IMR-90 (cell line): ENCODE data around the gene GCNA. TPM values are rescaled to one million over a fixed set of nuclear protein-coding genes. Genes with fewer than 3 reads are reported as not detected.

Experiments
- ATAC-seq: fragments of 200-7000 bp; cut with Tn5 transposase; 2 replicates; pipeline ENCODE4 v1.9.1; 2020; ENCODE audit warnings: low read depth, mild to moderate bottlenecking, moderate library complexity
- BruUV-seq: library from RNA; stranded (reverse); fragments of 400-500 nt; replicated peaks from 2 replicates; lab custom pipeline; 2021; lab: Mats Ljungman, UMichigan
- CTCF ChIA-PET: fragments of 300-600 bp; formaldehyde crosslinking; extraction: SDS; loops from one replicate; lab custom pipeline; 2021; ENCODE audit warnings: antibody characterized with exemption; lab: Yijun Ruan, JAX
- POLR2A ChIA-PET: fragments of 300-600 bp; sonication (Branson Sonifier 250); formaldehyde crosslinking; loops from one replicate; lab custom pipeline; 2022; ENCODE audit warnings: antibody characterized with exemption; ENCODE audit not compliant: unreplicated experiment; lab: Charles Lee
- DNase-seq: peaks from one replicate; pipeline ENCODE4 v3.0.0; 2013
- H2AFZ ChIP-seq: replicated peaks from 2 replicates; pipeline ENCODE3; 2013; ENCODE audit warnings: low read length, mild to moderate bottlenecking; ENCODE audit not compliant: poor library complexity
- H2AK5ac ChIP-seq: 2 replicates; pipeline ENCODE4 v1.6.1; 2013; ENCODE audit warnings: low read depth, low read length, inconsistent platforms
- H2AK9ac ChIP-seq: replicated peaks from 2 replicates; pipeline ENCODE3; 2013; ENCODE audit warnings: mild to moderate bottlenecking, low read depth, low read length, moderate library complexity; ENCODE audit not compliant: poor library complexity
- H2BK120ac ChIP-seq: 2 replicates; pipeline ENCODE4 v1.6.1; 2013; ENCODE audit warnings: low read depth, low read length, inconsistent platforms
- H2BK15ac ChIP-seq: 3 replicates; pipeline ENCODE4 v1.6.1; 2013; ENCODE audit warnings: low read depth, low read length, inconsistent platforms
- H2BK20ac ChIP-seq: 2 replicates; pipeline ENCODE4 v1.6.1; 2013; ENCODE audit warnings: low read depth, mild to moderate bottlenecking, inconsistent platforms, low read length, moderate library complexity
- H2BK5ac ChIP-seq: 2 replicates; pipeline ENCODE4 v1.6.1; 2013; ENCODE audit warnings: mild to moderate bottlenecking, low read depth, low read length, inconsistent platforms; ENCODE audit not compliant: poor library complexity, severe bottlenecking
- H3K14ac ChIP-seq: replicated peaks from 2 replicates; pipeline ENCODE4 v1.6.1; 2013; ENCODE audit warnings: low read depth, low read length, inconsistent platforms
- H3K18ac ChIP-seq: 2 replicates; pipeline ENCODE4 v1.6.1; 2013; ENCODE audit warnings: low read depth, low read length, control low read depth
- H3K23ac ChIP-seq: 2 replicates; pipeline ENCODE4 v1.6.1; 2013; ENCODE audit warnings: low read depth, low read length, inconsistent platforms
- H3K27ac ChIP-seq: 2 replicates; pipeline ENCODE4 v1.5.1; 2013; ENCODE audit warnings: mild to moderate bottlenecking, control low read depth, low read length; ENCODE audit not compliant: insufficient read depth
- H3K27me3 ChIP-seq: 2 replicates; pipeline ENCODE4 v1.6.1; 2013; ENCODE audit warnings: low read length; ENCODE audit not compliant: control insufficient read depth, insufficient read depth
- H3K36me3 ChIP-seq: 2 replicates; pipeline ENCODE4 v1.6.1; 2013; ENCODE audit warnings: low read length, mixed read lengths; ENCODE audit not compliant: control insufficient read depth, insufficient read depth
- H3K4ac ChIP-seq: 2 replicates; pipeline ENCODE4 v1.6.1; 2013; ENCODE audit warnings: low read depth, low read length, inconsistent platforms
- H3K4me1 ChIP-seq: 2 replicates; pipeline ENCODE4 v1.6.1; 2013; ENCODE audit warnings: low read length, mixed read lengths; ENCODE audit not compliant: control insufficient read depth, insufficient read depth
- H3K4me2 ChIP-seq: 2 replicates; pipeline ENCODE4 v1.6.1; 2013; ENCODE audit warnings: low read depth, mild to moderate bottlenecking, control low read depth, low read length, moderate library complexity
- H3K4me3 ChIP-seq: 2 replicates; pipeline ENCODE4 v1.5.1; 2013; ENCODE audit warnings: low read depth, mild to moderate bottlenecking, control low read depth, low read length, moderate library complexity; ENCODE audit not compliant: insufficient read depth
- H3K56ac ChIP-seq: 2 replicates; pipeline ENCODE4 v1.6.1; 2013; ENCODE audit warnings: low read length, inconsistent platforms; ENCODE audit not compliant: insufficient read depth; ENCODE audit errors: extremely low read depth
- H3K79me1 ChIP-seq, 2 experiments: 2 replicates each; pipeline ENCODE4 v1.6.1; 2013; ENCODE audit warnings: low read length in 2 of 2, inconsistent platforms in 1 of 2, low read depth in 1 of 2
- H3K9ac ChIP-seq: 2 replicates; pipeline ENCODE4 v1.6.1; 2013; ENCODE audit warnings: low read depth, low read length, control low read depth
- H3K9me1 ChIP-seq: 2 replicates; pipeline ENCODE4 v1.6.1; 2013; ENCODE audit warnings: low read length, inconsistent platforms; ENCODE audit not compliant: insufficient read depth
- H3K9me3 ChIP-seq: 2 replicates; pipeline ENCODE4 v1.6.1; 2013; ENCODE audit warnings: low read length; ENCODE audit not compliant: control insufficient read depth, insufficient read depth
- H4K20me1 ChIP-seq: 2 replicates; pipeline ENCODE4 v1.6.1; 2013; ENCODE audit warnings: low read length, inconsistent platforms; ENCODE audit not compliant: insufficient read depth
- H4K5ac ChIP-seq: 2 replicates; pipeline ENCODE4 v1.6.1; 2013; ENCODE audit warnings: mild to moderate bottlenecking, low read depth, low read length, control low read depth
- H4K8ac ChIP-seq, 2 experiments: 2 replicates each; pipeline ENCODE4 v1.6.1; 2013; ENCODE audit warnings: low read depth in 2 of 2, low read length in 2 of 2, control low read depth in 1 of 2, inconsistent platforms in 1 of 2
- H4K91ac ChIP-seq: 2 replicates; pipeline ENCODE4 v1.6.1; 2013; ENCODE audit warnings: low read depth, low read length, inconsistent platforms; ENCODE audit not compliant: insufficient read depth
- BHLHE40 ChIP-seq: fragments of 150-350 bp; IDR thresholded peaks from 2 replicates; pipeline ENCODE4 v1.6.1; 2016; ENCODE audit warnings: mild to moderate bottlenecking, low read depth, low read length
- CEBPB ChIP-seq: IDR thresholded peaks from 2 replicates; pipeline ENCODE4 v1.6.1; 2012; ENCODE audit warnings: low read depth, low read length, improper control_type of control experiment
- CHD1 ChIP-seq: IDR thresholded peaks from 2 replicates; pipeline ENCODE4 v1.6.1; 2012; ENCODE audit warnings: low read depth, low read length, improper control_type of control experiment
- FOS ChIP-seq: fragments of 150-350 bp; IDR thresholded peaks from 2 replicates; pipeline ENCODE4 v1.6.1; 2016; ENCODE audit warnings: low read depth, low read length
- MAFK ChIP-seq: IDR thresholded peaks from 2 replicates; pipeline ENCODE4 v1.6.1; 2012; ENCODE audit warnings: low read depth, low read length, improper control_type of control experiment
- MAZ ChIP-seq: IDR thresholded peaks from 2 replicates; pipeline ENCODE4 v1.6.1; 2012; ENCODE audit warnings: low read depth, mild to moderate bottlenecking, low read length, improper control_type of control experiment, moderate library complexity, borderline replicate concordance
- MXI1 ChIP-seq: IDR thresholded peaks from 2 replicates; pipeline ENCODE4 v1.6.1; 2012; ENCODE audit warnings: low read depth, mild to moderate bottlenecking, low read length, moderate library complexity, borderline replicate concordance
- NFE2L2 ChIP-seq: fragments of 150-350 bp; IDR thresholded peaks from 2 replicates; pipeline ENCODE4 v1.6.1; 2016; ENCODE audit warnings: low read depth, mild to moderate bottlenecking, low read length
- POLR2A ChIP-seq: IDR thresholded peaks from 2 replicates; pipeline ENCODE4 v1.6.1; 2012; ENCODE audit warnings: mild to moderate bottlenecking, low read depth, low read length
- RAD21 ChIP-seq: IDR thresholded peaks from 2 replicates; pipeline ENCODE4 v1.6.1; 2012; ENCODE audit warnings: low read length, improper control_type of control experiment
- RCOR1 ChIP-seq: IDR thresholded peaks from 2 replicates; pipeline ENCODE4 v1.6.1; 2012; ENCODE audit warnings: mild to moderate bottlenecking, low read length, improper control_type of control experiment; ENCODE audit not compliant: insufficient replicate concordance
- SMC3 ChIP-seq: fragments of 150-350 bp; IDR thresholded peaks from 2 replicates; pipeline ENCODE4 v1.6.1; 2016; ENCODE audit warnings: low read depth, mild to moderate bottlenecking, antibody characterized with exemption, low read length, moderate library complexity
- WGBS, 2 experiments: methylation state at CpG; one replicate each; pipeline versions ENCODE4 v1.1.5 to v1.1.7; 2013; ENCODE audit warnings: missing lambda C conversion rate in 2 of 2; ENCODE audit not compliant: insufficient read length in 1 of 2; ENCODE audit errors: extremely low coverage in 2 of 2; 5-methylcytosine and 5-hydroxymethylcytosine counted together
- dilution Hi-C: fragments of 300-500 bp; cut with HindIII; formaldehyde crosslinking; loops from one replicate; pipeline ENCODE4 v1.14.3; 2018; ENCODE audit warnings: low sequenced_read_pairs; ENCODE audit not compliant: unreplicated experiment
- in situ Hi-C: fragments of 300-500 bp; cut with MboI; formaldehyde crosslinking; loops from 3 replicates; pipeline ENCODE4 v1.14.3; 2019; ENCODE audit warnings: low sequenced_read_pairs, inconsistent platforms, mixed read lengths
- intact Hi-C: fragments of 100-400 bp; cut with micrococcal nuclease; formaldehyde crosslinking; loops from 2 replicates; pipeline ENCODE4 v1.10.0; 2022
- polyA plus RNA-seq, 3 experiments: library from polyadenylated mRNA; depleted of rRNA; stranded (reverse); fragments of >200 nt; gene quantifications; 2 replicates each; pipeline ENCODE4 v1.2.3, GENCODE V29; 2012; ENCODE audit warnings: low replicate concordance in 1 of 3
- total RNA-seq: library from RNA; depleted of rRNA; stranded (reverse); fragments of >200 nt; gene quantifications from 2 replicates; pipeline ENCODE4 v1.2.3, GENCODE V29; 2012
- TF ChIP-seq, protein P1 (sequence below): fragments of 150-350 bp; IDR thresholded peaks from 2 replicates; pipeline ENCODE4 v1.6.1; 2017; ENCODE audit warnings: mild to moderate bottlenecking, antibody characterized with exemption, low read length, low read depth
- TF ChIP-seq, protein P2 (sequence below): fragments of 150-350 bp; IDR thresholded peaks from 2 replicates; pipeline ENCODE4 v1.6.1; 2016; ENCODE audit warnings: low read depth, mild to moderate bottlenecking, low read length, moderate library complexity, borderline replicate concordance
- TF ChIP-seq, protein P3 (sequence below): conservative IDR thresholded peaks from 2 replicates; pipeline ENCODE4 v1.5.1; 2012; ENCODE audit warnings: mild to moderate bottlenecking, low read depth, low read length, improper control_type of control experiment

The GCNA gene
- total and polyA plus RNA-seq, 2 of the 4 experiments (the other 2 are of a cell fraction), result 0.90 to 1.3 TPM

DNA sequence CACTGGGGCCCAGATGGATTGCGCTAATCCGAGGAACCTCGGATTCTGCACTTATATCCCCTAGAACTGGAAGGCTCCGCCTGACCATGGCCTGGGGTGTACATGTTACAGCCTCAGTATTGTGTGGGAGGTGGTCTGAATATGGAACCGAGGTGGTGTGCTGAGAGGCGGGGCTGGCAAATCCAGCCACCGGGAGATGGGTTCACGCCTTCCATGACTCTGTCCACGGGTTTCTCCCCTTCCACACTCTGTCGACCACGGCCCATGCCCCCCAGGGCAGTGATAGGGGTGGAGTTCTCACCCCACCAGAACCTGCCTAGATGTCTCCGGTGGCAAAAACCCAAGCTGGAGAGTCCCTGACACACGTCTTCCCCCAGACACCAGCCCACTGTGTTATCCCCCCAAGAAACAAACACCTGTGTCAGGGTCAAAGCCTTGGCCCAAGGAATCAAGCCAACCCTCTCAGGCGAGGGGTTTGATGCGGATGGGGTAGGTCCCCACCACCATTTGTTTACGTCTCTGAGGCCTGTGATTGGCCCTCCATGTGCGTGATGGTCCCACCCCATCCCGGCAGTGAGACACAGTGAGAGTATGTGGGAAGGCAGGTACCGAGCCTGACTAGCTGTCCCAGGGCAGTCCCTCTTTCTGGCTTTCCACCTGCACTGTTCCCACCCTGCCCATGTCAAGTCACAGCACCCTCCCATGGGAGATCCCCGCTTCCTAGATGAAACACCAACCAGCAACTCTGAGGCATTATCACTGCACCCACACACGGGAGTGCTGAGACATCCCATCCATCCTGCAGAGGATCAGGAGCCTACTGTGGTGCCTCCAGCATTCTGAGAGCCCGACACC lies 82.6 kb downstream of the GCNA start:
- H2AK9ac ChIP-seq, result no peak overlapping the region
- dilution Hi-C loops, result no loop called here
- no peak overlapping the region for H2AK5ac ChIP-seq
- TF ChIP-seq FOS (no peak), POLR2A (no peak), RCOR1 (no peak), NFE2L2 (no peak), MXI1 (no peak), CEBPB (no peak), MAZ (no peak), RAD21 (no peak), BHLHE40 (no peak), SMC3 (no peak), CHD1 (no peak), MAFK (no peak)
- TF ChIP-seq, protein P1, sequence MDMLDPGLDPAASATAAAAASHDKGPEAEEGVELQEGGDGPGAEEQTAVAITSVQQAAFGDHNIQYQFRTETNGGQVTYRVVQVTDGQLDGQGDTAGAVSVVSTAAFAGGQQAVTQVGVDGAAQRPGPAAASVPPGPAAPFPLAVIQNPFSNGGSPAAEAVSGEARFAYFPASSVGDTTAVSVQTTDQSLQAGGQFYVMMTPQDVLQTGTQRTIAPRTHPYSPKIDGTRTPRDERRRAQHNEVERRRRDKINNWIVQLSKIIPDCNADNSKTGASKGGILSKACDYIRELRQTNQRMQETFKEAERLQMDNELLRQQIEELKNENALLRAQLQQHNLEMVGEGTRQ, result no peak
- TF ChIP-seq, protein P2, sequence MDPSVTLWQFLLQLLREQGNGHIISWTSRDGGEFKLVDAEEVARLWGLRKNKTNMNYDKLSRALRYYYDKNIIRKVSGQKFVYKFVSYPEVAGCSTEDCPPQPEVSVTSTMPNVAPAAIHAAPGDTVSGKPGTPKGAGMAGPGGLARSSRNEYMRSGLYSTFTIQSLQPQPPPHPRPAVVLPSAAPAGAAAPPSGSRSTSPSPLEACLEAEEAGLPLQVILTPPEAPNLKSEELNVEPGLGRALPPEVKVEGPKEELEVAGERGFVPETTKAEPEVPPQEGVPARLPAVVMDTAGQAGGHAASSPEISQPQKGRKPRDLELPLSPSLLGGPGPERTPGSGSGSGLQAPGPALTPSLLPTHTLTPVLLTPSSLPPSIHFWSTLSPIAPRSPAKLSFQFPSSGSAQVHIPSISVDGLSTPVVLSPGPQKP, result no peak
- TF ChIP-seq, protein P3, sequence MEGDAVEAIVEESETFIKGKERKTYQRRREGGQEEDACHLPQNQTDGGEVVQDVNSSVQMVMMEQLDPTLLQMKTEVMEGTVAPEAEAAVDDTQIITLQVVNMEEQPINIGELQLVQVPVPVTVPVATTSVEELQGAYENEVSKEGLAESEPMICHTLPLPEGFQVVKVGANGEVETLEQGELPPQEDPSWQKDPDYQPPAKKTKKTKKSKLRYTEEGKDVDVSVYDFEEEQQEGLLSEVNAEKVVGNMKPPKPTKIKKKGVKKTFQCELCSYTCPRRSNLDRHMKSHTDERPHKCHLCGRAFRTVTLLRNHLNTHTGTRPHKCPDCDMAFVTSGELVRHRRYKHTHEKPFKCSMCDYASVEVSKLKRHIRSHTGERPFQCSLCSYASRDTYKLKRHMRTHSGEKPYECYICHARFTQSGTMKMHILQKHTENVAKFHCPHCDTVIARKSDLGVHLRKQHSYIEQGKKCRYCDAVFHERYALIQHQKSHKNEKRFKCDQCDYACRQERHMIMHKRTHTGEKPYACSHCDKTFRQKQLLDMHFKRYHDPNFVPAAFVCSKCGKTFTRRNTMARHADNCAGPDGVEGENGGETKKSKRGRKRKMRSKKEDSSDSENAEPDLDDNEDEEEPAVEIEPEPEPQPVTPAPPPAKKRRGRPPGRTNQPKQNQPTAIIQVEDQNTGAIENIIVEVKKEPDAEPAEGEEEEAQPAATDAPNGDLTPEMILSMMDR, result no peak

More for the DNA sequence above, 82.6 kb downstream of the GCNA start:
- intact Hi-C loops (no loop called here), in situ Hi-C loops (loop anchor here (25.0 kb wide), 1 partner anchor 202 kb away; no protein-coding TSS in a partner anchor)
- H3K79me1 ChIP-seq, result no peaks in the 10 kb centered on the region
- no peak overlapping the region for H4K5ac ChIP-seq
- H3K18ac ChIP-seq, result no peak overlapping the region
- ChIA-PET POLR2A (no interaction called here), CTCF (no interaction called here)
- no peaks in the 10 kb centered on the region for H4K20me1 ChIP-seq
- H4K8ac ChIP-seq, result no peak overlapping the region
- no peaks in the 10 kb centered on the region; the same call in 1 of the 2 replicates for H3K9me3 ChIP-seq
- DNase-seq (no peak), ATAC-seq (no peak)
- peaks cover 4% of the 10 kb centered on the region for H3K27me3 ChIP-seq
- no peak overlapping the region for H3K9ac ChIP-seq
- no peaks in the 10 kb centered on the region for H3K4me1 ChIP-seq
- H3K23ac ChIP-seq, result no peak overlapping the region
- no peak overlapping the region for H2BK20ac ChIP-seq
- no peak overlapping the region for H3K4ac ChIP-seq
- BruUV-seq, result no TSS peak
- no peak overlapping the region for H2BK120ac ChIP-seq
- no peak overlapping the region for H2AFZ ChIP-seq
- no peaks in the 10 kb centered on the region for H3K36me3 ChIP-seq
- no peak overlapping the region for H2BK5ac ChIP-seq
- 63% methylated on average over 2 of the region's 22 CpGs; no CpG with 5 or more reads in 1 of the 2 experiments for WGBS, 2 experiments
- no peak overlapping the region for H3K27ac ChIP-seq
- H2BK15ac ChIP-seq, result no peak overlapping the region
- H3K4me3 ChIP-seq, result no peak overlapping the region
- no peak overlapping the region for H3K14ac ChIP-seq
- H4K91ac ChIP-seq, result no peak overlapping the region
- H3K9me1 ChIP-seq, result no peaks in the 10 kb centered on the region
- H3K56ac ChIP-seq, result no peak overlapping the region
- no peak overlapping the region for H3K4me2 ChIP-seq
